Measurements from ENCODE around the gene CLECL1.

- TF ChIP-seq CTCF (IDR thresholded peaks at IDR 0.05; ENCODE audit: poor library complexity, severe bottlenecking) (no peak), EP300 (conservative IDR thresholded peaks at IDR 0.05; ENCODE audit: poor library complexity, severe bottlenecking) (no peak), EZH2 (IDR thresholded peaks at IDR 0.05; ENCODE audit: borderline replicate concordance, insufficient read depth, low read length, poor library complexity, severe bottlenecking) (no peak), RAD21 (conservative IDR thresholded peaks at IDR 0.05) (no peak), REST (IDR thresholded peaks at IDR 0.05; ENCODE audit: borderline replicate concordance) (no peak), POLR2AphosphoS5 (IDR thresholded peaks at IDR 0.05) (no peak), TAF1 (IDR thresholded peaks at IDR 0.05; ENCODE audit: low read depth) (no peak), MXI1 (conservative IDR thresholded peaks at IDR 0.05; ENCODE audit: poor library complexity, severe bottlenecking) (no peak), SMC3 (conservative IDR thresholded peaks at IDR 0.05; ENCODE audit: poor library complexity) (no peak)
These were observed 34.2 kb downstream of the CLECL1 start for GRCh38 chr12:9698681-9699080.
